Measurements from ENCODE around the gene PGF. TPM values are rescaled to one million over a fixed set of nuclear protein-coding genes. Genes with fewer than 3 reads are reported as not detected.
"Not testable (repeated sequence)": the region's sequence is repeated elsewhere in the genome, so short reads cannot be mapped to it uniquely, and the experiment has no call there.

The PGF gene
- under 1 TPM in 1 of 2 experiments, not detected in 1; 0.21 TPM for total RNA-seq

- Mint-ChIP-seq H3K27ac (no peak within 1 kb of the TSS), H3K9me3 (no peaks in the 10 kb centered on the region), H3K36me3 (no peaks in the 10 kb centered on the region), H3K4me3 (peak within 1 kb of the TSS; percentile 53), H3K4me1 (no peaks in the 10 kb centered on the region), H3K27me3 (peaks cover 14% of the 10 kb centered on the region)
- DNase-seq = peak; percentile 21
Measured at GRCh38 chr14:74955229-74956026, at the start of gene PGF. Gene PGF, minus strand, starts transcription at chr14:74955597. Its CDS starts 355 bp downstream, at chr14:74955242.

- H3K36me3 Mint-ChIP-seq = peaks cover 28% of the 10 kb centered on the region
- DNase-seq = no peak
- H3K4me1 Mint-ChIP-seq = peaks cover 31% of the 10 kb centered on the region
- H3K27ac Mint-ChIP-seq = peak overlapping the region; percentile 95
- peak overlapping the region; percentile 99 for H3K4me3 Mint-ChIP-seq
- H3K9me3 Mint-ChIP-seq = no peaks in the 10 kb centered on the region
- H3K27me3 Mint-ChIP-seq = no peaks in the 10 kb centered on the region
Measured at GRCh38 chr14:75003250-75004027, 48.0 kb upstream of the PGF start.

GRCh38 chr14:75002392-75003249 lies 47.2 kb upstream of the PGF start, which contains the start of gene EIF2B2:
Gene EIF2B2, plus strand, starts transcription at chr14:75002921. Its CDS starts 70 bp downstream, at chr14:75002991.
- H3K36me3 Mint-ChIP-seq = peaks cover 28% of the 10 kb centered on the region
- DNase-seq = peak; percentile 98
- H3K27ac Mint-ChIP-seq = peak within 1 kb of the TSS; percentile 95
- H3K4me1 Mint-ChIP-seq = peaks cover 31% of the 10 kb centered on the region
- H3K9me3 Mint-ChIP-seq = no peaks in the 10 kb centered on the region
- H3K4me3 Mint-ChIP-seq = peak within 1 kb of the TSS; percentile 99
- no peaks in the 10 kb centered on the region for H3K27me3 Mint-ChIP-seq

- no peak for DNase-seq
- Mint-ChIP-seq H3K4me1 (peaks cover 30% of the 10 kb centered on the region), H3K27me3 (no peaks in the 10 kb centered on the region), H3K9me3 (no peaks in the 10 kb centered on the region), H3K27ac (peak overlapping the region; percentile 95), H3K36me3 (peaks cover 26% of the 10 kb centered on the region), H3K4me3 (peak overlapping the region; percentile 99)
Measured at GRCh38 chr14:75001899-75002298, 46.5 kb upstream of the PGF start.

GRCh38 chr14:75001261-75001660 lies 45.9 kb upstream of the PGF start:
- Mint-ChIP-seq H3K4me3 (no peak overlapping the region), H3K27me3 (no peaks in the 10 kb centered on the region), H3K4me1 (peaks cover 25% of the 10 kb centered on the region), H3K27ac (no peak overlapping the region), H3K36me3 (peaks cover 20% of the 10 kb centered on the region), H3K9me3 (no peaks in the 10 kb centered on the region)
- no peak for DNase-seq

GRCh38 chr14:74995781-74996180 lies 40.4 kb upstream of the PGF start:
- H3K4me3 Mint-ChIP-seq, H3K27ac Mint-ChIP-seq, H3K4me1 Mint-ChIP-seq, DNase-seq, H3K9me3 Mint-ChIP-seq, H3K27me3 Mint-ChIP-seq, H3K36me3 Mint-ChIP-seq: not testable (repeated sequence)

- not testable (repeated sequence) for H3K9me3 Mint-ChIP-seq, H3K36me3 Mint-ChIP-seq, H3K4me1 Mint-ChIP-seq, DNase-seq, H3K27me3 Mint-ChIP-seq, H3K27ac Mint-ChIP-seq, H3K4me3 Mint-ChIP-seq
Measured at GRCh38 chr14:74994182-74994581, 38.8 kb upstream of the PGF start.

GRCh38 chr14:74988993-74989392 lies 33.6 kb upstream of the PGF start:
- Mint-ChIP-seq H3K4me1 (no peaks in the 10 kb centered on the region), H3K4me3 (no peak overlapping the region)
- DNase-seq = no peak

GRCh38 chr14:74988131-74988530 lies 32.7 kb upstream of the PGF start:
- H3K4me3 Mint-ChIP-seq = no peak overlapping the region
- no peaks in the 10 kb centered on the region for H3K27me3 Mint-ChIP-seq
- no peaks in the 10 kb centered on the region for H3K4me1 Mint-ChIP-seq
- H3K27ac Mint-ChIP-seq = no peak overlapping the region
- H3K9me3 Mint-ChIP-seq = no peaks in the 10 kb centered on the region
- no peaks in the 10 kb centered on the region for H3K36me3 Mint-ChIP-seq
- no peak for DNase-seq

More at GRCh38 chr14:74988993-74989392, 33.6 kb upstream of the PGF start:
- H3K27ac Mint-ChIP-seq = no peak overlapping the region
- no peaks in the 10 kb centered on the region for H3K9me3 Mint-ChIP-seq
- no peaks in the 10 kb centered on the region for H3K27me3 Mint-ChIP-seq
- H3K36me3 Mint-ChIP-seq = no peaks in the 10 kb centered on the region

GRCh38 chr14:74985806-74986205 lies 30.4 kb upstream of the PGF start:
- Mint-ChIP-seq H3K4me1 (no peaks in the 10 kb centered on the region), H3K27me3 (no peaks in the 10 kb centered on the region), H3K4me3 (no peak overlapping the region), H3K36me3 (no peaks in the 10 kb centered on the region), H3K27ac (no peak overlapping the region), H3K9me3 (no peaks in the 10 kb centered on the region)
- no peak for DNase-seq

- Mint-ChIP-seq H3K9me3 (no peaks in the 10 kb centered on the region), H3K36me3 (no peaks in the 10 kb centered on the region), H3K27ac (no peak overlapping the region)
Measured at GRCh38 chr14:74985028-74985310, 29.6 kb upstream of the PGF start.

GRCh38 chr14:74984236-74985027 lies 29.0 kb upstream of the PGF start:
- Mint-ChIP-seq H3K9me3 (no peaks in the 10 kb centered on the region), H3K36me3 (no peaks in the 10 kb centered on the region), H3K27me3 (no peaks in the 10 kb centered on the region), H3K27ac (no peak overlapping the region), H3K4me1 (no peaks in the 10 kb centered on the region), H3K4me3 (no peak overlapping the region)
- DNase-seq = no peak

More at GRCh38 chr14:74985028-74985310, 29.6 kb upstream of the PGF start:
- Mint-ChIP-seq H3K27me3 (no peaks in the 10 kb centered on the region), H3K4me3 (no peak overlapping the region), H3K4me1 (no peaks in the 10 kb centered on the region)
- DNase-seq = no peak

GRCh38 chr14:74983343-74983742 lies 27.9 kb upstream of the PGF start:
- Mint-ChIP-seq H3K4me3 (no peak overlapping the region), H3K9me3 (no peaks in the 10 kb centered on the region), H3K27me3 (no peaks in the 10 kb centered on the region), H3K27ac (no peak overlapping the region), H3K4me1 (no peaks in the 10 kb centered on the region), H3K36me3 (no peaks in the 10 kb centered on the region)
- no peak for DNase-seq

- Mint-ChIP-seq H3K36me3 (no peaks in the 10 kb centered on the region), H3K27me3 (no peaks in the 10 kb centered on the region), H3K4me1 (no peaks in the 10 kb centered on the region), H3K9me3 (no peaks in the 10 kb centered on the region), H3K4me3 (no peak overlapping the region), H3K27ac (no peak overlapping the region)
- DNase-seq = no peak
Measured at GRCh38 chr14:74982661-74983060, 27.3 kb upstream of the PGF start.
